GM21723 (cell line): ENCODE data around the gene GRM4.

ENCODE experiments used
- ATAC-seq: cut with Tn5 transposase; IDR thresholded peaks from one replicate; pipeline ENCODE4 v1.9.1; 2021; ENCODE audit warnings: mild to moderate bottlenecking, moderate library complexity; ENCODE audit not compliant: unreplicated experiment

The GRM4 gene

DNA sequence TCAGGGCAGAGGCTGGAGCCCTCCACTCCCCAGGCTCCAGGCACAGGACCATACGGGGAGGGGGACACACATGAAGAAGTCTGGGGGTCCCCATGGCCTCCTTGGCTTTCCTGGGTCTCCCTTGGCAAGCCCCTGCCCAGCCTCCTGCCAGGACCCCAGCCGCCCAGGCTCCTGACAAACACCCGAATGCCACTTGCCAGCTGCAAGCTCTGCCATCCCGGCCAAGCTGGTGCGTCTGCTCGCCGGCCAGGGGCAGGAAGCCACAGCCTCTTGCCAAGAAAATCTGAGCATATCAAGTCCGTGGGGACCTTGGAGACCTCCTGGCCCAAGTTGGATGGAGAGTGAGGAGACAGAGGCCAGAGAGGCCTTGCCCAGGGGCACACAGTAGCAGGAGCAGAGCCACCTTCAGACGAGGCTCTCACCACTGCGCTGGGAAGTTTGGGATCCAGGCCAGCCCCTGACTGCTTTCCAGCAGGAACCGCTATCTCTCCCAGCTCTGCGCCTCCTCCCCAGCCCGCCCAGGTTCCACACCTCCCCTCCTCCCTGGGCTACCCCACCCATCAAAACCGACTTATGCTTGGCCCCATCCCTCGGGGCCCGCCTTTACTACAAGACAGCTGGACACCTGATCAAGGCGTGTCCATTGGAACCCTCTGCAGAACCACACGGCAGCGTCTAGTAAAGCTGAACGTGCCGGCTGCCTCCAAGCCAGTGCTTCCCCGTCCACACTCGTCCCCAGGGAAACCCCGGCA is 80.2 kb downstream of the GRM4 start:
- ATAC-seq, result no peak

DNA sequence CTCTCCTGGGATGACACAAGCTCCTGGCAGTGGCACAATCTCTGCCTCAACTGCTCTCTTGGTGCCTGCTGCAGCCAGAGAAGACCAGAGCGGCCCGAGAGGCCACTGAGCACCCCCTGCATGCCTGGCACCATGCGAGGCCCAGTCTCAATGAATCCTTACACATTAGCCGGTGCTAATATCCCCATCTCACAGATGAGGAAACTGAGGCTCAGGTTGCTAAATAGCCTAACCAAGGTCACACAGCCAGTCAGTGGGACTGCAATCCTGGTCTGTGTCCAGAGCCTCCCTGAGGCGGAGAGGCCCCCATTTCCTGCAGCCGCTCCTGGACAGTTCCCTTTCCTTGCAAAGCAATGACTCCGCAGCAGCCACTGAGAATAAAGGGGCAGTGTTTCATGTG is 81.2 kb downstream of the GRM4 start:
- no peak for ATAC-seq

DNA sequence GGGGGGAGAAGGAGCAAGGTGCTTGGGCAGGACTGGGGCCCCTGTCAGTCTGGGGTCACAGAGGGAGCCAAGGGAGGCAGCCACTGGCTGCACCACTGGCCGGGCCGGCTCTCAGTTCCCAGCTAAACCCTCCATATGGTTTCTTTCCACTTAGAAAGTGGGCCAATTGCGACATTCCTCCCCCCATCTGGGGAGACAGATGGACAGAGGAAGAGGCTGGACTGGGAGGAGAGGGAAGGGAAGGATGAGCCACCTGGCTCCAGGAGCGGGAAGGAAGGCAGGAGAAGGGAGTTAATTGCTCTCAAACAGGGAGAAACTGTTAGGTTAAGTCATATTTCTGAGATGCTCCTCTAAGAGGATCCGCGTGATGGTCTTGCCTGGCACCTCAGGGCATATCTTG is 82.2 kb downstream of the GRM4 start:
- ATAC-seq, result no peak

DNA sequence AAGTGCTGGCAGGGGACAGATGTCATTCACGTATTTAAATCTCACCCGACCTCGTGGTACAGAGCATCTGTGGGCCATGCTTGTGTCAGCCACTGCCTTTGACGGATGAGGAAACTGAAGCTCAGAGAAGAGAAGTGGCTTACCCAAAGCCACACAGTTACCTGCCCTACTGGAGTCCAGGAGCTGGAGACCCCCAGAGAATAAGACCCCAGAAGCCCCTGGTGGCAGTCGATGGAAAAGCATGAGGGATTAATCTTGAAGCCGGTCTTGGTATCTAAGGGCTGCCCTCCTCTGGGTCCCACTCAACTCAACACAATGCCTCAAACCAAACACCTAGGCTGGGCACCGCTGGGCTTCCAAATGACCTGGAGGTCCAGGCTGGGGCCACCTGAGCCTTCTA is 83.1 kb downstream of the GRM4 start:
- no peak for ATAC-seq

DNA sequence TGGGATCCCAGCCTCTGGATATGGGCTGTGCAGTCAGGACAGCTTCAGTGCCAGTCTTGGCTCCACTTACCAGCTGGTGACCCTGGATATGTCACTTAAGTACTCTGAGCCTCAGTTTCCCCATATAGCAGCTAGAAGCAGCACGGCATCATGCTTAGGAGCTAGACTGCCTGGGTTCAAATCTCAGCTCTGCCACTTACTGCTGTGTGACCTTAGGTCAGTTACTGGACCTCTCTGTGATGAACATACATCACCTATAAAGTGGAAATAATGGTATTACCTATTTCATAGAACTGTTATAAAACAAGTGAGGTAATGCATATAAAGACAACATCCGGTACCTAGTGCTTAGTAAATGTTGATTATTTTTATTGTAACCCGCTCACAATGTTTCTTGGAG is 83.7 kb downstream of the GRM4 start:
- ATAC-seq, result no peak

DNA sequence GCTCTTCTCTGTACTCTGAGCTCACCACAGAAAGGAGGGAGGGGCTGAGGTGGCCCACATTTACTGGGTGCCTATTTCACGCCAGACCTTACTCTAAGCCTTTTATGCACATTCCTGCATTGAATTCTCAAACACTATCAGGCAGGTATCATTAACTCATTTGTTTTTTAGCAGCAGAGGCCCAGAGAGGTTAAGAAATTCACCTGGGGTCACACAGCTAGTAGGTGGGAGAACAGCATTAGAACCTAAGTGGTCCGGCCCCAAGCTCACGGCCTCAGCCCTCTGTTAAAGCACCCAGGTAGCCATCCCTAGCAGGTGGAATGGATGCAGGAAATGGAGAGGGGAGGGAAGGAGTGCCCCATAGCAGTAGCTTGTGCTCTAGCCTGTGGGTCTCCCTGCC is 84.5 kb downstream of the GRM4 start:
- ATAC-seq, result no peak

DNA sequence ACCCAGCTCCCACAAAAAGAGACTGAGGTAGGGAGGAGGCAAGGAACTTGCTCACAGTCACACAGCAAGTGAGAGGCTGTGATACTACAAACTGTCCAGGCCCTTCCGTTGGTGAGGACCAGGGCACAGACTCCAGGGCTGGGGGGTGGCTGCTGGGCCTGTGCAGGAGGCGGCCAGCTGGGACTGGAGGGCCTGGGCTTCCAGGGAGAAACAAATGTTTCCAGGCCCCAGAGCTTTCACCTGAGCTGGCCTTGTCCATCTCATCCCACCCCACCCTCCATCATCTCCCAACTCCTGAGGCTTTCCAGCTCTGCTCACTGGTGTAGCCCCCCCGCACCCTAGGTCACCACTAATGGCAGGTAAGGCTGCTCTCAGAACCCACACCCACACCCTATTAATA is 86.0 kb downstream of the GRM4 start:
- no peak for ATAC-seq

DNA sequence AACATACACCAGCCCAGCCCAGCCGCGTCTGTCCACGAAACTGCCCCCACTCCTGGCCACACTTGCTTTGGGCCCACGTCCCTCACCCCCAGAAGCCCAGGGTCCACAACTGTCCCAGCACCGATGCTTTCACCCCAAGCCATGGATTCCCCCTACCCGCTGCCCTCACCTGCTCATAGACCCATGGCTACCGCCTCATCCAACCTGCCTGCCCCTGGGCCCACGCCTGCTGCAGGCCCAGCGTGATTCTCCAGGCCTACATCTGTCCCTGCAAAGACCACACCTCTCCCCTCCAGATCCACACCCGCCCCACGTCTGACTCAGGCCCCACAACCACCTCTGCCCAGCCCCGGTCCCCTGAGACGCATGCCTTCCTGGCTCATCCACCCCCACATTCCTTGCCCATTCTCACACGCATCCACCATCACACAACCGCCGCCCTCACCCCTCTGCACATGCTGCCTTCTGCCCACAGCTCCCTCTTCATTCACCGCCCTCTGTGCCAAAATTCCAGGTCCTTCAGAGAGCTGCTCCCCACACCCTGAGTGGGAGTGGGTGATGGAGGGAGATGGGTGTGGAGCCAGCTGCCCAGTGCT is 86.7 kb downstream of the GRM4 start:
- ATAC-seq, result no peak

DNA sequence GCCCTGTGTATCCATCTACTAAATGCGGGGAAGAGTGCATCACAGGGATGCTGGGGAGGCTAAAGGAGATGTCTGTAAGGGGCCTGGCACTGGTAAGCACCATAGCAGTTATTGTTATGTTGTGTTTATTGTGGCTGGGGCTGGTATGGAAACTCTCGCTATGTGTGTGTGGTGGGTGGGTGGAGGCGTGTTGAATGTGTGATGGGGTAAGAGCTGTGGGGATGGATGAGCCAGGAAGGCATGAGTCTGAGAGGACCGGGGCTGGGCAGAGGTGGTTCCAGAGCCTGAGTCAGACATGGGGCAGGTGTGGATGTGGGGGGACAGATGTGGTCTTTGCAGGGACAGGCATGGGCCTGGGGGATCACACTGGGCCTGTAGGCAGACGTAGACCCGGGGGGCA is 88.1 kb downstream of the GRM4 start:
- ATAC-seq, result no peak

DNA sequence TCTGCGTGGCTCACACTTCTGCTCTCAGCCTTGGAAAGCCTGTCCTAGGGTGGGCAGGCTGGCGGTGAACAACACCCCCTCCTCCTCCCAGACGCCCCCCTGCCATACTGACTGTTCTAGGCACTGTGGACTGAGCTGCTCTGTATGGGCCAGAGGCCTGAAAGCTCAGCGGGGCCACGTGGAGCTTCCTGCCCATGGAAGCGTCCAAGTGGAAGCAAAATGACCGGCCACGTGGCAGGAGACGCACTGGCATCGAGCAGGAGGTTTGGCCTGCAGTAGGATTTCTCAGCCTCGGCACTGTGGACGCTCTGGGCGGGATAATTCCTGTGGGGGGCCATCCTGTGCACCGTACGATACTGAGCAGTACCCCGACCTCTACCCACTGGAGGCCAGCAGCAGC is 88.7 kb downstream of the GRM4 start:
- ATAC-seq, result no peak

DNA sequence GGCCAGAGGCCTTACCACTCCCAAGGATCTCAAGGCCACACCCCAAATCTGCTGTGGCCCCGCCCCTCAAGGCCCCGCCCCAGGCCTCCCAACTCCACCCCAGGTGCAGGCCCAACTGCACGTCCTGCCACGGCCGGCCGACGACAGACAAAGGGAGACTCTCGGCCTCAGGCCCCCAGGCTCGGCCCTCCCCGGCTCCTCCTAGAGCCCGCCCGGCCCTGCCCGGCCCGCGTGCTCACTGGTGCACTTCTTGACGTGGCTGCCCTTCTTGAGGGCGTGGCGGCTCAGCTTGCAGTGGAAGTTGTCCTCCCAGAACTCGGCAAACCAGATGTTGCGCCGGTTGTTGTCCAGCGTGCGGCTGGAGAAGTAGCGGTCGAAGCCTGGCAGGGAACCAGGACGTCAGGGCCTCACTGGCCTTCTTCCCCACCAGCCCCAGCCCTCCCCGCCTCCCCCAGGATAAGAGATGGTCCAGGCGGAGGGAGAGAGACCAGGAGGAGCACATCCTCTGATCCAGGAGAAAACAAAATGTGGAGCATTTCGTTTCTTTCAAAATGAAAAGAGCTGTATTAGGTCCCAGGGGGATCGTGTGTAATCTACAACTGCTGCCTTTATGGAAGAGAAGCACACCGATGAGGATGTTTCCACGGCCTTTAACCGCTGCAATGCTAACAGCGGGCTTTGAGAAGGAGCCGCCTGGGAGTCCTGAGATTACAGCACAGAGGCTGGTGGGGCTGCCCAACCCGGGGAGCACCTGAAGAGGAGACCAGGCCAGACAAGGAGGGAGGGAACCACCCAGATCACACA is 89.4 kb downstream of the GRM4 start:
- no peak for ATAC-seq

DNA sequence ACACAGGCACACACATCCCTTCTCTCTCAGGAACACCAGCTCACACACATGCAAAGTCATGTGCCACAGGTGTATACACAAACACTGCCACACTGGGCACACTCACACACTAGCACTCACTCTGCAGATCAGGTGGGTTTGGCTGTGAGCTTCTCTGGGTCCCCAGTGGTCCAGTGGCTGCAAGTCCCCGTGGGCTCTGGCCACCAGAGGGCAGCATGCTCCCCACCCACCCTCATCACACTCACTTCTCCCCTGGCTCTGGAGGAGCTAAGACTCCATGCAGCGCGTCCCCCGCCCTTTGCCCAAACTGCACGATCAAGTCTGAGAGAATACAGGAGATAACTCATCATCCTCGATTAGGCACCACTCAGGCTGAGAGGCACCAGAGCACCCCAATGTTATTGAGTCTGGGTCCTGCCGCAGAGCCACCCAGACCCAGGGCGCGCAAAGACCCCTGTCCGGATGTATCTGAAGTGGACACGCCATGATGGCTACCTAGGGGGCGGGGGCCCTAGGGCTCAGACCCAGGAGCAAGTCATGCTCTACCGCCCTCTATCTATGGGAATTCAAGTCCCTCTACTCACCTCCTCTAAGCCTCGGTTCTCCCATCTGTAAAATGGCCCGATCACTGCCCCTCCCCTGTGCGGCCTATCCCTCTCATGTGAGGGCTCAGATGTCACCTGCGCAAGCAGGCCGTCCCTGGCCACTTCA is 90.5 kb downstream of the GRM4 start:
- no peak for ATAC-seq

DNA sequence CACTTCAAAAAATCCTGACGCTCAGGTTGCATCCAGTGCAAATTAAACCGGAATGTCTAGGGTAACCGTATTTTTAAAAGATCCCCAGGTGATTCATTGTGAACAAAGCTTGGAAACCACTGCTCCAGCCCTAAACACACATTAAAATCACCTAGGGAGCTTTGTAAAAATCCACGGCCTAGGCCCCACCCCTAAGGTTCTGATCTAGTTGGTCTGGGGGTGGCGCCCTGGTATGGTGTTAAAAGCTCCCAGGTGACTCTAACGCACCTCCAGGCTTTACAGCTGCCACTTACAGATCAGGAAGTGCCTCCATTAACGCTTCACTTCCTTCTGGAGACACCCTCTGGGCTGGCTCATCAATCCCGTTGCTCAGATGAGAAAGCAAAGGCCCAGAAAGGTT is 92.2 kb downstream of the GRM4 start:
- no peak for ATAC-seq

DNA sequence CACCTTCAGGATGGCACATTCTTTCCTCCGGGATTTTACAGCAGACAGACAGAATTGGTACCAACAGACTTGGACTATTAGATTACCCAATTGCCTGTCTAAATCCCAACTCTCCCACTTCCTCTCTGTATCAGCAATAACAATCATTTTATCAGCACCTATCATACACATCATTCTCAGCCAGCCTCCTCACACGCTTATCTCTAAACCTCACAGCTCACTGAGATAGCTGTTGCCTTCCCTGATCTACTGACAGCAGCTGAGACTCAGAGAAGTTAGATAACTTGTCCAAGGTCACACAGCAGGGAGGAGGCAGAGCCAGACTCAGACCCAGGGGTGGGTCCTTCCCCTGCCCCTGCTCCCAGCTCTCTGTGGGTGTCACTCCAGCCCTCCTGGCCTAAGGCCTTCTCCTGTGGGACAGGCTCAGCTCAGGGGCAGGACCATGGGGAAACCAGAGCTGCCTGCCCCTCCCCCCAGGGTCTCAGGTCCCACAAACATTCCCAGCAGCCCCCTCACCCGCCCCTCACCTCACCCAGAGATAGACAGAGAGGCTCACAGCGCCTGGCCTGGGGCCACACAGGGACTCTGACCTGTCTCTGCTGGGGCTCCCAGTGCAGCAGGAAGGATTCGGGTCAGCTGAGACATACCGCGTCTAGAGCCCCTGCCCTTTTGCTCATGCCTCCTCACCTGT is 92.8 kb downstream of the GRM4 start:
- ATAC-seq, result no peak

DNA sequence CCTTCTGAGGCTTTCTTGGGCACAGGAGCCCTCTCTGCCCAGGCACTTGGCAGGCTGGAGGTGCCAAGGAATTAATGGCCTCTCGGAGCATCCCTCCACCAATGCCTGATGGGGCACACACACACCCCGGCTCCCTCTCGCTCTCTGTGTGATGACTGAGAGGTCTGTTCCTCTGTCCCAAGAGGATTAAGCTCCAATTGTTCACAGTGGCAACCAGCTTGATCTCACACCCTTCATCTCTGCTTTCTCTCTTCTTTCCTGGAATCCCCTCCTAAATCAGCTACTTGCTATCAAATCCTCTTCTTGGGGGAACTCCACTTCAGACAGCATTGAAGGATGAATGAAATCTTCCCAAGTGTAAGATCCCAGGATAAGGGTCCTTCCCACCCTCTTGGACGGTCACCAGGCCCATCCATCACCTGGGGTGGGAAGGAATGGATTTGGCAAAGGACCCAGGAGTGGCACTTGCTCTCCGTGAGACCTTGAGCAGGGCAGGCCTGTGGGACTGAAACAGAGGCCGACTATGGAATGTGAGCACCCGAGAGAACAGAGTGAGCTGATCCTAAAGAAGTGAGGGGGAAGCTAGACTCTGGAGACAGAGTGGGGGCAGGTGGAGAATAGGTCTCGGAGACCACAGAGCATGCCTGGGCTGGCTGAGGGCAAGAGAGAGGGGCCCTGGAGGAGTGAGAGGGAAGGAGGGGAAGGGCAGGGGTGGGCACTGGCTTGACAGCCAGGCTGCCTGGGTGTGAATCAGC is 93.6 kb downstream of the GRM4 start:
- no peak for ATAC-seq

DNA sequence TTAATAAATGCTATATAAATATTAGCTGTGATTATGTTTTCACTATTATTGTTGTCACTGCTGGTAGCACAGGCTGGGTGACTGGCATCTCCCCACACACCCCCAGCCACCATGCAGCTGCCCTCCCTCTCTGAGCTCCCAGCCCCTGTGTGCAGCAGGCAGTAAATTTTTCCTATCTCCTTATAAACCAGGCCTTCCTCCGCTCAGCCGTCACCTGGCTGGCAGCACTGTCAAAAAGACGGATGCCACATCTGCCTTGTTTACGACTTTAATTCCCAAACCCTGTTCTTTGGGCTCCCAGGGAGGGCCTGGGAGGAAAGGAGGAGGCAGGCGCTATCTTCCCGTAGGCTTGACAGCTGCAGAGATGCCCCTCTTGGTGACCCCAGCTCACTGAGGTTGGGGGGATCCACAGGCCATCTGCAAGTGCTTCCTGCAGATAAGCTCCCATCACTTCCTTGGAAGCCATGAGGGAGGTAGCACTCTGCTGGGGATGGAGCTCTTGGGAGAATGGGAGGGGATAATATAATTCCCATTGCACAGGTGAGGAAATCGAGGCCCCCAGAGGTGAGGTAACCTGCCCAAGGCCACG is 94.5 kb downstream of the GRM4 start:
- ATAC-seq, result no peak

DNA sequence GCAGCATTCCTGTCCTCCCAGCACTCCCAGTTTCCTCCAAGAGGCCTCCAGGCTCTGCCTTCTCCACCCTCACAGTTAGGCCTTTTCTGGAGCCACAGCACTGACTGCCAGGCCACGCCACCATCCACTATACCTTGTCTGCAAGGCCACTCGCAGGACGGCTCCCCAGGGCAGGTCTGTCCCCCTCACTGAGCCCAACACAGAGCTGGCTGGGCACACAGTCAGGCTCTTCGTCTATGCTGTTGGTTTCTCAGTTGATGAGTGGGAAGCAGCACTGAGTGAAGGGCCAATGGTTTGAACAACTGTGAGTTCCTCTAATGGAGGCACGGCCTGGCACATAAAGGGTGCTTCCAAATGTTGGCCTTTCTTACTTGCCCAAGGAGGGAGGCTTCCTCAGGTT is 95.2 kb downstream of the GRM4 start:
- ATAC-seq, result no peak

DNA sequence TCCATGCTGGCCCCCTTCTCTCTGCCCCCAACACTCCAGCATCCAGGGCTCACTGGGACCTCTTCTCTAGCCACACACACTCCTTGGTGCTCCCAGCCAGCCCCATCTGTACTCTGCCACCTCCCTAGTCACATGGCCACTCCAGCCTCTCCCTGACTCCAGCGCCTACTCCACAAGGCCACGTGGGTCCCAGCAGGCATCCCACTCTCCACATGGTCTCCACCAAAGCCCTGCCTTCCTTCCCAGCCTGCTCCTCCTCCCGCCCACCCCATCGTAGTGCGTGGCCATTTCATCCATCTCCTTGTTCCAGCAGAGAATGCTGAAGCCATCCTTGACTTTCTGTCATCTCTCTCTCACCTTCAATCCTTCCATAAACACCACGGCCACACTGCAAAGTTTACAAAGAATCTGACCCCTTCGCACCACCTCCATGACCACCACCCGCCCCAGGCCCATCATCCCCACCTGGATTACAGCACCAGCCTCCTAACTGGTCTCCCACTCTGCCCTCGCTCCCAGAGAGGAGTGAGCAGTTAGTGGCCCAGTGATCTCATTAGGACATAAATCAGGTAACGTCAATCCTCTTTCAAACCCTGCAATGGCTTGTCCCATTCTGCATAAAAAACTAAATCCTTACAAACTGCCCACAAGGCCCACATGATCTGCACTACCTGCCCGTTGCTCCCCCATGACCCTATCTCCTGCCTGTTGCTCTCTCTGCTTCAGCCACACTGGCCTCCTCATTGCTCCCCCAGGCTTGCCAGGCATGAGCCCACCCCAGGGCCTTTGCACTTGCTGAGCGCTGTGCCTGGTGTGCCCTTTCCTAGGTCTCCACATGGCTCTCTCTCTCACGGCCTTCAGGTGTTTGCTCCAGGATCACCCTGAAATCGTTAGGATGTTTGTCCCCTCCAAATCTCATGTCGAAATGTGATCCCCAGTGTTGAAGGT is 96.2 kb downstream of the GRM4 start:
- no peak for ATAC-seq
